ENCODE results near the gene FAM168B.

DNA sequence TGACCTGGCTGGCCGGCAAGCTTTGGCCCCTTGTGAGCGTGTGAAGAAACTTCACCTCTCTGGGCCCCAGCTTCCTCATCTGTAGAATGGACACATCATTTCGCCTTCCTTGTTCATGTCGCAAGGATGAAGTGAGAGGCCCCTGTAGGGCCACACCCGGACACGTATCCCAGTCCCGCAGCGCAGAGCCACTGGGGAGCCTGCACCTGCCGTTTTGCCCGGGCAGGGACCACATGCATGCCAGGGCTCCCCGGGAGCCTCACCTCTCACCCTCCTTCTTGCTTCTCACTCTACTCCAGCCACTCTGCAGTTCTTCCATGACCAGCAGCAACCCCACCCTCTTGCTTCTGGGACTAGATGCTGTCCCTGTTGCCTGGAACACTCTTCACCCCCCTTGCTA is 77.5 kb downstream of the FAM168B start:
- TF ChIP-seq POLR2A (IDR thresholded peaks at IDR 0.05), result no peak
- TF ChIP-seq, protein P1, sequence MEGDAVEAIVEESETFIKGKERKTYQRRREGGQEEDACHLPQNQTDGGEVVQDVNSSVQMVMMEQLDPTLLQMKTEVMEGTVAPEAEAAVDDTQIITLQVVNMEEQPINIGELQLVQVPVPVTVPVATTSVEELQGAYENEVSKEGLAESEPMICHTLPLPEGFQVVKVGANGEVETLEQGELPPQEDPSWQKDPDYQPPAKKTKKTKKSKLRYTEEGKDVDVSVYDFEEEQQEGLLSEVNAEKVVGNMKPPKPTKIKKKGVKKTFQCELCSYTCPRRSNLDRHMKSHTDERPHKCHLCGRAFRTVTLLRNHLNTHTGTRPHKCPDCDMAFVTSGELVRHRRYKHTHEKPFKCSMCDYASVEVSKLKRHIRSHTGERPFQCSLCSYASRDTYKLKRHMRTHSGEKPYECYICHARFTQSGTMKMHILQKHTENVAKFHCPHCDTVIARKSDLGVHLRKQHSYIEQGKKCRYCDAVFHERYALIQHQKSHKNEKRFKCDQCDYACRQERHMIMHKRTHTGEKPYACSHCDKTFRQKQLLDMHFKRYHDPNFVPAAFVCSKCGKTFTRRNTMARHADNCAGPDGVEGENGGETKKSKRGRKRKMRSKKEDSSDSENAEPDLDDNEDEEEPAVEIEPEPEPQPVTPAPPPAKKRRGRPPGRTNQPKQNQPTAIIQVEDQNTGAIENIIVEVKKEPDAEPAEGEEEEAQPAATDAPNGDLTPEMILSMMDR (IDR thresholded peaks at IDR 0.05), result no peak

All from testis (tissue), 2 donors.